ENCODE results near the gene KIN.
"Not testable (repeated sequence)": the region's sequence is repeated elsewhere in the genome, so short reads cannot be mapped to it uniquely, and the experiment has no call there.

The KIN gene

GRCh38 chr10:7782194-7782593 lies 5.6 kb downstream of the KIN start:
- not testable (repeated sequence) for H3K27ac Mint-ChIP-seq; H3K4me3 Mint-ChIP-seq; ATAC-seq (replicated peaks); H3K4me1 Mint-ChIP-seq; H3K9me3 Mint-ChIP-seq; H3K27me3 Mint-ChIP-seq; DNase-seq
- peaks cover 26 to 32% of the 10 kb centered on the region in 2 donors for H3K36me3 Mint-ChIP-seq

- no peak for ATAC-seq (replicated peaks)
- Mint-ChIP-seq H3K36me3 (peaks cover 56 to 59% of the 10 kb centered on the region in 2 donors), H3K27ac (no peak overlapping the region), H3K4me1 (peaks cover 7 to 14% of the 10 kb centered on the region in 2 donors), H3K27me3 (no peaks in the 10 kb centered on the region), H3K9me3 (no peaks in the 10 kb centered on the region), H3K4me3 (no peak overlapping the region)
- no peak for DNase-seq
These were observed 11.0 kb downstream of the KIN start for GRCh38 chr10:7776777-7777176.

GRCh38 chr10:7773845-7774801 lies 13.7 kb downstream of the KIN start:
- ATAC-seq (replicated peaks) (no peak), DNase-seq (no peak)
- H3K27ac Mint-ChIP-seq: no peak overlapping the region

GRCh38 chr10:7768417-7768816 lies 19.4 kb downstream of the KIN start:
- Mint-ChIP-seq H3K4me3 (no peak overlapping the region), H3K36me3 (peaks cover 37 to 55% of the 10 kb centered on the region in 2 donors), H3K27me3 (no peaks in the 10 kb centered on the region), H3K4me1 (no peaks in the 10 kb centered on the region), H3K27ac (no peak overlapping the region), H3K9me3 (no peaks in the 10 kb centered on the region)
- DNase-seq (no peak), ATAC-seq (replicated peaks) (no peak)

More at GRCh38 chr10:7773845-7774801, 13.7 kb downstream of the KIN start:
- Mint-ChIP-seq H3K4me1 (peaks cover 4 to 9% of the 10 kb centered on the region in 2 donors), H3K9me3 (no peaks in the 10 kb centered on the region), H3K36me3 (peaks cover 54 to 56% of the 10 kb centered on the region in 2 donors), H3K4me3 (no peak overlapping the region), H3K27me3 (no peaks in the 10 kb centered on the region)

- peaks cover 35 to 54% of the 10 kb centered on the region in 2 donors for H3K36me3 Mint-ChIP-seq
- no peaks in the 10 kb centered on the region for H3K27me3 Mint-ChIP-seq
- no peak overlapping the region for H3K27ac Mint-ChIP-seq
- no peaks in the 10 kb centered on the region for H3K4me1 Mint-ChIP-seq
- ATAC-seq (replicated peaks) (no peak), DNase-seq (no peak)
- H3K4me3 Mint-ChIP-seq: no peak overlapping the region
- no peaks in the 10 kb centered on the region for H3K9me3 Mint-ChIP-seq
These were observed 20.6 kb downstream of the KIN start for GRCh38 chr10:7767209-7767608.

- Mint-ChIP-seq H3K9me3 (no peaks in the 10 kb centered on the region), H3K4me3 (no peak overlapping the region), H3K27ac (no peak overlapping the region), H3K36me3 (peaks cover 34 to 48% of the 10 kb centered on the region in 2 donors), H3K27me3 (no peaks in the 10 kb centered on the region), H3K4me1 (no peaks in the 10 kb centered on the region)
- DNase-seq (no peak), ATAC-seq (replicated peaks) (no peak)
These were observed 21.6 kb downstream of the KIN start for GRCh38 chr10:7766241-7766640.

- H3K27ac Mint-ChIP-seq: no peak overlapping the region
- H3K27me3 Mint-ChIP-seq: no peaks in the 10 kb centered on the region
- no peak overlapping the region for H3K4me3 Mint-ChIP-seq
- ATAC-seq (replicated peaks): no peak
- H3K9me3 Mint-ChIP-seq: no peaks in the 10 kb centered on the region
- no peaks in the 10 kb centered on the region for H3K4me1 Mint-ChIP-seq
- DNase-seq: no peak
- H3K36me3 Mint-ChIP-seq: peaks cover 25 to 49% of the 10 kb centered on the region in 2 donors
These were observed 23.9 kb downstream of the KIN start for GRCh38 chr10:7763929-7764328.

- Mint-ChIP-seq H3K9me3 (no peaks in the 10 kb centered on the region), H3K36me3 (peaks cover 38 to 52% of the 10 kb centered on the region in 2 donors)
These were observed 31.3 kb downstream of the KIN start for GRCh38 chr10:7756360-7756992.

GRCh38 chr10:7755103-7755502 lies 32.7 kb downstream of the KIN start:
- H3K4me1 Mint-ChIP-seq: no peaks in the 10 kb centered on the region
- H3K36me3 Mint-ChIP-seq: peaks cover 40 to 49% of the 10 kb centered on the region in 2 donors
- H3K4me3 Mint-ChIP-seq: no peak overlapping the region
- no peaks in the 10 kb centered on the region for H3K9me3 Mint-ChIP-seq
- DNase-seq: no peak
- no peak overlapping the region for H3K27ac Mint-ChIP-seq
- ATAC-seq (replicated peaks): no peak
- H3K27me3 Mint-ChIP-seq: no peaks in the 10 kb centered on the region

More at GRCh38 chr10:7756360-7756992, 31.3 kb downstream of the KIN start:
- no peak for DNase-seq
- H3K27ac Mint-ChIP-seq: no peak overlapping the region
- no peaks in the 10 kb centered on the region for H3K4me1 Mint-ChIP-seq
- peak; percentile 47 to 55 for ATAC-seq (replicated peaks)
- no peak overlapping the region for H3K4me3 Mint-ChIP-seq
- no peaks in the 10 kb centered on the region for H3K27me3 Mint-ChIP-seq

GRCh38 chr10:7752251-7752650 lies 35.5 kb downstream of the KIN start:
- Mint-ChIP-seq H3K9me3 (no peaks in the 10 kb centered on the region), H3K4me3 (no peak overlapping the region), H3K4me1 (no peaks in the 10 kb centered on the region), H3K27me3 (no peaks in the 10 kb centered on the region), H3K27ac (no peak overlapping the region), H3K36me3 (peaks cover 31 to 42% of the 10 kb centered on the region in 2 donors)
- no peak for DNase-seq
- ATAC-seq (replicated peaks): no peak

- Mint-ChIP-seq H3K4me3 (no peak overlapping the region), H3K4me1 (no peaks in the 10 kb centered on the region), H3K27ac (no peak overlapping the region), H3K27me3 (no peaks in the 10 kb centered on the region), H3K36me3 (peaks cover 25 to 37% of the 10 kb centered on the region in 2 donors), H3K9me3 (no peaks in the 10 kb centered on the region)
- no peak for ATAC-seq (replicated peaks)
- DNase-seq: no peak
These were observed 37.6 kb downstream of the KIN start for GRCh38 chr10:7750222-7750621.

GRCh38 chr10:7748637-7749036 lies 39.2 kb downstream of the KIN start:
- H3K27ac Mint-ChIP-seq; H3K9me3 Mint-ChIP-seq; H3K4me1 Mint-ChIP-seq; ATAC-seq (replicated peaks); DNase-seq; H3K27me3 Mint-ChIP-seq; H3K4me3 Mint-ChIP-seq: not testable (repeated sequence)
- peaks cover 12 to 31% of the 10 kb centered on the region in 2 donors for H3K36me3 Mint-ChIP-seq

- DNase-seq (no peak), ATAC-seq (replicated peaks) (no peak)
- no peak overlapping the region for H3K27ac Mint-ChIP-seq
- no peak overlapping the region for H3K4me3 Mint-ChIP-seq
- no peaks in the 10 kb centered on the region for H3K9me3 Mint-ChIP-seq
- peaks cover 0 to 4% of the 10 kb centered on the region in 2 donors for H3K36me3 Mint-ChIP-seq
- no peaks in the 10 kb centered on the region for H3K4me1 Mint-ChIP-seq
- H3K27me3 Mint-ChIP-seq: no peaks in the 10 kb centered on the region
These were observed 43.5 kb downstream of the KIN start for GRCh38 chr10:7744307-7744706.

GRCh38 chr10:7738536-7739407 lies 49.0 kb downstream of the KIN start:
- no peak for ATAC-seq (replicated peaks)
- no peak for DNase-seq
- no peaks in the 10 kb centered on the region for H3K9me3 Mint-ChIP-seq
- H3K27ac Mint-ChIP-seq: no peak overlapping the region
- no peaks in the 10 kb centered on the region for H3K27me3 Mint-ChIP-seq
- H3K4me1 Mint-ChIP-seq: no peaks in the 10 kb centered on the region
- no peaks in the 10 kb centered on the region for H3K36me3 Mint-ChIP-seq
- H3K4me3 Mint-ChIP-seq: no peak overlapping the region
